Prostate gland (tissue), 2 donors: Measurements from ENCODE around the gene C1orf94.

Experiments
- CTCF ChIP-seq, 4 experiments: fragments of 200-600 bp in 2 of 4; fragments of 450-650 bp in 2 of 4; sonication (generic) in 2 of 4; IDR thresholded peaks; 1 replicate in 3 of 4; 2 replicates in 1 of 4; pipeline ENCODE4 v1.5.1; 2016 to 2019; ENCODE audit warnings: antibody characterized with exemption in 4 of 4, mild to moderate bottlenecking in 2 of 4, moderate library complexity in 2 of 4
- POLR2AphosphoS5 ChIP-seq: sonication (generic); formaldehyde crosslinking; IDR thresholded peaks from one replicate; pipeline ENCODE4 v1.6.1; 2017; ENCODE audit warnings: antibody characterized with exemption

- TF ChIP-seq CTCF (IDR thresholded peaks at IDR 0.05) (no peak), POLR2AphosphoS5 (no peak)
Measured at GRCh38 chr1:34263406-34263805, 86.7 kb downstream of the C1orf94 start.
